ENCODE results near the gene CAPRIN2.

Gene CAPRIN2

GRCh38 chr12:30754750-30755394 lies at the start of gene CAPRIN2:
TSS of gene CAPRIN2 (minus strand) at chr12:30754951. CDS start at chr12:30753520, 1,431 bp downstream.
- DNase-seq = peak; percentile 80 to 93

- DNase-seq = no peak
These were observed 42.9 kb upstream of the CAPRIN2 start for GRCh38 chr12:30797689-30798088.

GRCh38 chr12:30796891-30797371 lies 42.2 kb upstream of the CAPRIN2 start:
- DNase-seq = no peak

- DNase-seq = no peak
These were observed 41.6 kb upstream of the CAPRIN2 start for GRCh38 chr12:30796313-30796780.

- no peak for DNase-seq
These were observed 40.9 kb upstream of the CAPRIN2 start for GRCh38 chr12:30795410-30796312.

GRCh38 chr12:30794591-30795409 lies 40.0 kb upstream of the CAPRIN2 start:
- no peak for DNase-seq

- no peak for DNase-seq
These were observed 39.3 kb upstream of the CAPRIN2 start for GRCh38 chr12:30794020-30794419.

- DNase-seq = no peak
These were observed 38.1 kb upstream of the CAPRIN2 start for GRCh38 chr12:30792648-30793499.

GRCh38 chr12:30792085-30792484 lies 37.3 kb upstream of the CAPRIN2 start:
- DNase-seq = no peak

GRCh38 chr12:30788754-30789153 lies 34.0 kb upstream of the CAPRIN2 start:
- DNase-seq = no peak

GRCh38 chr12:30785630-30786029 lies 30.9 kb upstream of the CAPRIN2 start:
- DNase-seq = no peak

GRCh38 chr12:30784508-30784907 lies 29.8 kb upstream of the CAPRIN2 start:
- DNase-seq = no peak

- no peak for DNase-seq
These were observed 29.2 kb upstream of the CAPRIN2 start for GRCh38 chr12:30783946-30784345.

- DNase-seq = no peak
These were observed 27.8 kb upstream of the CAPRIN2 start for GRCh38 chr12:30782316-30783173.

GRCh38 chr12:30779578-30779977 lies 24.8 kb upstream of the CAPRIN2 start:
- DNase-seq = no peak

GRCh38 chr12:30779178-30779577 lies 24.4 kb upstream of the CAPRIN2 start:
- DNase-seq = no peak

GRCh38 chr12:30774599-30774998 lies 19.8 kb upstream of the CAPRIN2 start:
- no peak for DNase-seq

- DNase-seq = no peak
These were observed 15.1 kb upstream of the CAPRIN2 start for GRCh38 chr12:30769802-30770201.

GRCh38 chr12:30764251-30764650 lies 9.5 kb upstream of the CAPRIN2 start:
- no peak for DNase-seq

- DNase-seq = no peak
These were observed 8.3 kb upstream of the CAPRIN2 start for GRCh38 chr12:30763053-30763452.

- DNase-seq = no peak
These were observed 7.0 kb upstream of the CAPRIN2 start for GRCh38 chr12:30761730-30762129.
